Stimulated activated CD4-positive, alpha-beta T cell treated with anti-CD3 and anti-CD28 coated beads, Interleukin-15, amount 100 ng/mL, for 1 hour (primary cell): Measurements from ENCODE around the gene NCLN.
"Not testable (repeated sequence)": the region's sequence is repeated elsewhere in the genome, so short reads cannot be mapped to it uniquely, and the experiment has no call there.

Experiments
- DNase-seq, 2 donors: peaks; one replicate each; pipeline ENCODE4 v3.0.0-alpha.2; 2020; ENCODE audit warnings: low read depth in 1 of 2, low spot score in 1 of 2

Gene NCLN

GRCh38 chr19:3154957-3155736 lies 30.6 kb upstream of the NCLN start:
- peak; percentile 56 to 61 for DNase-seq

- no peak for DNase-seq
Observed at GRCh38 chr19:3157096-3157845, 28.5 kb upstream of the NCLN start.

GRCh38 chr19:3159565-3159964 lies 26.2 kb upstream of the NCLN start:
- no peak for DNase-seq

- no peak for DNase-seq
Observed at GRCh38 chr19:3160219-3160618, 25.5 kb upstream of the NCLN start.

GRCh38 chr19:3161453-3161852 lies 24.3 kb upstream of the NCLN start:
- no peak for DNase-seq

- no peak for DNase-seq
Observed at GRCh38 chr19:3162418-3163229, 23.1 kb upstream of the NCLN start.

- peak; percentile 46 to 52 for DNase-seq
Observed at GRCh38 chr19:3163230-3163886, 22.4 kb upstream of the NCLN start.

- DNase-seq, result no peak
Observed at GRCh38 chr19:3163943-3164342, 21.8 kb upstream of the NCLN start.

GRCh38 chr19:3167533-3168272 lies 18.0 kb upstream of the NCLN start:
- DNase-seq, result no peak

- DNase-seq, result no peak
Observed at GRCh38 chr19:3171894-3172672, 13.6 kb upstream of the NCLN start.

- DNase-seq, result not testable (repeated sequence)
Observed at GRCh38 chr19:3172673-3173000, 13.1 kb upstream of the NCLN start.

GRCh38 chr19:3175781-3176714 lies 9.7 kb upstream of the NCLN start:
- no peak for DNase-seq

GRCh38 chr19:3176715-3177501 lies 8.8 kb upstream of the NCLN start:
- peak; percentile 54 to 55 for DNase-seq

GRCh38 chr19:3178377-3178972 lies 7.3 kb upstream of the NCLN start, which contains the start of gene S1PR4:
Gene S1PR4 (plus strand): TSS chr19:3178769. CDS start chr19:3178793, 24 bp downstream.
- DNase-seq, result peak; percentile 36 to 60

- DNase-seq, result no peak
Observed at GRCh38 chr19:3178973-3179738, 6.6 kb upstream of the NCLN start.

- peak in 1 of 2 donors; percentile 36 for DNase-seq
Observed at GRCh38 chr19:3179739-3180293, 5.9 kb upstream of the NCLN start.
